Measurements from ENCODE around the gene GABRG3.

DNA sequence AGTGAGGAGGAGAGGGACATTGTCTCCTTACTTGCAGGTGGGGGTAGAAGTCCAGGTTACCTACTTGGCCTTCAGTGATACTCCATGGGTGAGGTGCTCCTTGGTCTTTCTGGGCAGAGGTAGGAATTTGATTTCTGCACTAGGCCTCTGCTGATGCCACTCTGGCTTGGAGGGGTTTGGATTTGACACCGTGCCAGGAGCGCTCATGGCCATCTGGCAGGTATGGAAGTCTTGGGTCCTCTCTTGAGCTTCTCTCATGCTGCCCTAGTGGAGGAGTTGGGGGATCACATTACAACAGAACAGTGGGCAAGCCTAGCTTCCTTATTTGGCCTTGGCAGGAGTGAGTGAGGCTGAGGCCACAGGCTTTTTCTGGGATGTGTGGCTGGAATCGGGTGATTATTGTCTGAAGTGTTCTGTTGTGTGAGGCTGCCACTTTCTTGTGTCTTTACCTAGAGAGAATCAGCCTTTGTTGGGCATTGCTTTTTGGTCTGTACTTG lies 525.0 kb downstream of the GABRG3 start:
- TF ChIP-seq, protein P1, sequence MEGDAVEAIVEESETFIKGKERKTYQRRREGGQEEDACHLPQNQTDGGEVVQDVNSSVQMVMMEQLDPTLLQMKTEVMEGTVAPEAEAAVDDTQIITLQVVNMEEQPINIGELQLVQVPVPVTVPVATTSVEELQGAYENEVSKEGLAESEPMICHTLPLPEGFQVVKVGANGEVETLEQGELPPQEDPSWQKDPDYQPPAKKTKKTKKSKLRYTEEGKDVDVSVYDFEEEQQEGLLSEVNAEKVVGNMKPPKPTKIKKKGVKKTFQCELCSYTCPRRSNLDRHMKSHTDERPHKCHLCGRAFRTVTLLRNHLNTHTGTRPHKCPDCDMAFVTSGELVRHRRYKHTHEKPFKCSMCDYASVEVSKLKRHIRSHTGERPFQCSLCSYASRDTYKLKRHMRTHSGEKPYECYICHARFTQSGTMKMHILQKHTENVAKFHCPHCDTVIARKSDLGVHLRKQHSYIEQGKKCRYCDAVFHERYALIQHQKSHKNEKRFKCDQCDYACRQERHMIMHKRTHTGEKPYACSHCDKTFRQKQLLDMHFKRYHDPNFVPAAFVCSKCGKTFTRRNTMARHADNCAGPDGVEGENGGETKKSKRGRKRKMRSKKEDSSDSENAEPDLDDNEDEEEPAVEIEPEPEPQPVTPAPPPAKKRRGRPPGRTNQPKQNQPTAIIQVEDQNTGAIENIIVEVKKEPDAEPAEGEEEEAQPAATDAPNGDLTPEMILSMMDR (IDR thresholded peaks at IDR 0.05; ENCODE audit: insufficient read depth, low read length) = no peak
- TF ChIP-seq SPI1 (IDR thresholded peaks at IDR 0.05; ENCODE audit: borderline replicate concordance, low read depth) (no peak), POLR2AphosphoS5 (IDR thresholded peaks at IDR 0.05; ENCODE audit: low read depth) (no peak), REST (IDR thresholded peaks at IDR 0.05; ENCODE audit: insufficient replicate concordance, low read depth) (no peak)

All from HL-60 (cell line).